GM12892 (cell line): ENCODE measurements around the gene GAB3.
"Not testable (repeated sequence)": the region's sequence is repeated elsewhere in the genome, so short reads cannot be mapped to it uniquely, and the experiment has no call there.

Source experiments
- POLR2A ChIP-seq: IDR thresholded peaks from 2 replicates; pipeline ENCODE4 v1.6.1; 2011; ENCODE audit warnings: low read depth, low read length, control low read depth
- POLR2AphosphoS5 ChIP-seq: IDR thresholded peaks from 2 replicates; pipeline ENCODE4 v1.6.1; 2011; ENCODE audit warnings: low read depth, low read length, control low read depth
- TAF1 ChIP-seq: IDR thresholded peaks from 2 replicates; pipeline ENCODE4 v1.6.1; 2011; ENCODE audit warnings: low read depth, mild to moderate bottlenecking, control low read depth, low read length, borderline replicate concordance

- TF ChIP-seq POLR2AphosphoS5, POLR2A, TAF1: not testable (repeated sequence)
Observed at GRCh38 chrX:154630949-154631348, 119.9 kb downstream of the GAB3 start.
